ENCODE data around the gene TMEM204. TPM values are rescaled to one million over a fixed set of nuclear protein-coding genes. Genes with fewer than 3 reads are reported as not detected.

Gene TMEM204
- polyA plus RNA-seq, 12 donors = 8.7 to 15.9 (median 12.8) TPM; not detected in 1

GRCh38 chr16:1536601-1537000 is 3.1 kb downstream of the TMEM204 start:
- no peak for DNase-seq

- no peak for DNase-seq
These were observed 3.7 kb downstream of the TMEM204 start for GRCh38 chr16:1537138-1537577.

GRCh38 chr16:1537763-1538289 is 4.4 kb downstream of the TMEM204 start:
- DNase-seq = no peak

GRCh38 chr16:1538804-1539520 is 5.5 kb downstream of the TMEM204 start:
- DNase-seq = no peak

- DNase-seq = no peak
These were observed 6.5 kb downstream of the TMEM204 start for GRCh38 chr16:1539720-1540555.

- no peak for DNase-seq
These were observed 7.0 kb downstream of the TMEM204 start for GRCh38 chr16:1540556-1540855.

- DNase-seq = no peak
These were observed 8.1 kb downstream of the TMEM204 start for GRCh38 chr16:1541293-1542165.

- DNase-seq = no peak
These were observed 8.7 kb downstream of the TMEM204 start for GRCh38 chr16:1542166-1542500.

- no peak for DNase-seq
These were observed 9.1 kb downstream of the TMEM204 start for GRCh38 chr16:1542533-1542932.

GRCh38 chr16:1543085-1543896 is 9.8 kb downstream of the TMEM204 start:
- DNase-seq = no peak

GRCh38 chr16:1545044-1546040 is 11.9 kb downstream of the TMEM204 start:
- DNase-seq = no peak

- DNase-seq = no peak
These were observed 13.0 kb downstream of the TMEM204 start for GRCh38 chr16:1546430-1546829.

GRCh38 chr16:1548233-1548632 is 14.8 kb downstream of the TMEM204 start:
- DNase-seq = no peak

GRCh38 chr16:1548727-1549126 is 15.3 kb downstream of the TMEM204 start:
- DNase-seq = no peak

GRCh38 chr16:1550069-1550468 is 16.6 kb downstream of the TMEM204 start:
- DNase-seq = no peak

GRCh38 chr16:1550696-1551095 is 17.2 kb downstream of the TMEM204 start:
- no peak for DNase-seq

GRCh38 chr16:1551166-1551565 is 17.7 kb downstream of the TMEM204 start:
- no peak for DNase-seq

- no peak for DNase-seq
These were observed 18.7 kb downstream of the TMEM204 start for GRCh38 chr16:1552129-1552528.

GRCh38 chr16:1553946-1554825 is 20.7 kb downstream of the TMEM204 start:
- DNase-seq = no peak
